NCI-H2171 treated with DMSO at 0.1 percent for 48 hours (cell line): ENCODE data around the gene LINC01488.

Experiments
- DNase-seq: peaks from one replicate; lab custom pipeline; 2025; lab: John Stamatoyannopoulos, UW

The LINC01488 gene

GRCh38 chr11:69463995-69464960 lies 17.2 kb upstream of the LINC01488 start:
- no peak for DNase-seq

GRCh38 chr11:69465236-69466000 lies 16.0 kb upstream of the LINC01488 start:
- DNase-seq, result no peak

DNA sequence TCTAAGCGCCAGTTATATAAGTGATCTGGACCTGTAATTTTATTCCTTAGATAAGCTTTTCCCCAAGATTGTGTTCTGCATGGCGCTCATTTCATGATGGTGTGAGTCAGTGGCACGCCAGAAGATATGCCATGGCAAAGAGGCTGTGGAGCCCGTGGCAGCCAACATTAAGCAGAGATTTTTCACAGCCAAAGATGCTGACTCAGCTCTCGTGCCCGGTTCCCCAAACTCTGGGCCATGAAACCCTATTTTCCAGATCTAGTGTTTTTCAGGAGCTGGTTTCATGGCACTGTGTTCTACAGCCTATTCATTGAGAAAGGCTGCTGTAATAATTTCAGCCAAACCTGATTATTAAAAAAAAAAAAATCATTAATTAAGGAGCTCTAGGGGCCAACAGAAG lies 15.4 kb upstream of the LINC01488 start:
- no peak for DNase-seq

DNA sequence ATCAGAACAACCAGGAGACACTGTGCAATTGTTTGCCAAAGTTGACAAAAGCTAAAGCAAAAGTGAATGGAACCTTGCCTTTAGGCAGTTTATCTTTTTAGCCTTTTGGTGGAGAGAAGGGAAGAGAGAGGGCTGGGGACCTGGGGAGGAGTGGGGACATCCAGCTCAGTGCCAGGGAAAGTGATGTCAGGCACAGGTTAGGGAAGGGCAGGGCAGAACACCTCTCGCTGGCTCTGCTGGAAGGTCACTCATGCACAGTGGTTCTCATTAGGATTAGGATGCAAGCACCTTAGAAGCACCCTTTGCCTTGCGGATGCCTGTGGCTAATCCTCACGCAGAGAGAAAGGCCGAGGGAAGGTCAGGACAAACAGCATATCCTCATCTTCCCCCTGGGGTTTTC lies 14.3 kb upstream of the LINC01488 start:
- no peak for DNase-seq

DNA sequence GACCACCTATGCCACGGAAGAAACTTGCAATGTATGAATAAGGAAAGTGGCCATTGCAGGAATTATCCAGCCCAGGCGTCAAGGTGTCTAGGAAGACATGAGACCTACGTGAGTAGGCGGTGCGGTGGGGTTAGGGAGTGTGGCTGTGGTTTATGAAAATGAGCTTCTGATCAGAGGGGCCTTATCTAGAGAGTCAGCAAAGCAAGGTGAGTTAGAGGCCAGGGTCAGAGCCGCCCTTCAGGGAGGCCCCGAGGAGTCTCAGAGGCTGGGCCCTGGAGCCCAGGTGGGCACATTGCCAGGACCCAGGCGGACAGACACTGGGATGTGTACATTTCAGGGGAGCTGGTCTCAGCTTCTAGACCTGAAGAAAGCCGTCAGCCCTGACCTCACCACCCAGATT lies 13.8 kb upstream of the LINC01488 start:
- DNase-seq, result no peak

- DNase-seq, result no peak
Observed at GRCh38 chr11:69468221-69468620, 13.2 kb upstream of the LINC01488 start.

GRCh38 chr11:69468911-69469885 lies 12.3 kb upstream of the LINC01488 start:
- DNase-seq, result no peak

- DNase-seq, result no peak
Observed at GRCh38 chr11:69470301-69470700, 11.2 kb upstream of the LINC01488 start.

DNA sequence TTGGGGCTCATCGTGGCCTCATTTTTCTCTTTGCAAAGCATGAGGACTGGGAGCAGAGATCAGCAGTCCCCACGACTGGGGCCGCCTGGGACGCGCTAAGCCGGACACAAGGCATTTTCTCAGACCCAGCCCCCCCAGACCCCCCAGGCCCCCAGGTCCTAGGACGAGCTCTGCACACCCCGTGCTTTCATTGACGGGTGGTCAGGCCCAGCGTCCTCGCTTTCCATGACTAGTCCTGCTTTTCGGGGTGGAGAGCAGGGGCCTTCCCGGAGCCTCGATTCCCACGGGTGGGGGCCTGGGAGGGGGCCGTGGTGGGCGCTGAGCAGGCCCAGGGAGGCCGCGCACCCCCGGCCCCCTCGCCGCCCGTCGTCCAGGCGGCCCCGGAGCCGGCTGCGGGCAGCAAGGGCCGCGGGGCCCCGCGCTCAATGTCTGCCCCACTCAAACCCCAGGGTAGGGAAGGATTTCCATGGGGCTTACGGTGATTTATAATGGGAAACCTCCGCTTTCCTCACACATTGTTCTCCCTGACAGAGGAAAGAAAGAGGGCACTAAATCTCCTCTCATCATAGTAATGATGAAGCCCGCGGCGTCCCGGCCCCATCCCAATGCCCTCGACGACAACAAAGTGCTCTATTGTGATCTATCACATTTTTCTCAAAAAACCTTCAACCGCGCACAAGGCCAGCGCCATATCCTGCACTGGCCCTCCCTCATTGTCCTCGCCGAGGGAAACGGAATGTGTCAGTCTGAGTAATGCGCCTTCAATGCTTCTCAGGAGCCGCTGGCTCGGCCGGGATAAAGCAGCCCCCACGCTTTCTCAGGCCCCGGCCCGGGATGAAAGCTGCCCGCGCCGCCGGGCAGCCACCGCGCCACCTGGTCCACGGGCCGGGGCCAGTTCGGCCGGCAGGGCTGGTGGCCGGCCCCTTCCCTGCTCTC lies 10.4 kb upstream of the LINC01488 start:
- no peak for DNase-seq

GRCh38 chr11:69471729-69472540 lies 9.5 kb upstream of the LINC01488 start:
- no peak for DNase-seq

DNA sequence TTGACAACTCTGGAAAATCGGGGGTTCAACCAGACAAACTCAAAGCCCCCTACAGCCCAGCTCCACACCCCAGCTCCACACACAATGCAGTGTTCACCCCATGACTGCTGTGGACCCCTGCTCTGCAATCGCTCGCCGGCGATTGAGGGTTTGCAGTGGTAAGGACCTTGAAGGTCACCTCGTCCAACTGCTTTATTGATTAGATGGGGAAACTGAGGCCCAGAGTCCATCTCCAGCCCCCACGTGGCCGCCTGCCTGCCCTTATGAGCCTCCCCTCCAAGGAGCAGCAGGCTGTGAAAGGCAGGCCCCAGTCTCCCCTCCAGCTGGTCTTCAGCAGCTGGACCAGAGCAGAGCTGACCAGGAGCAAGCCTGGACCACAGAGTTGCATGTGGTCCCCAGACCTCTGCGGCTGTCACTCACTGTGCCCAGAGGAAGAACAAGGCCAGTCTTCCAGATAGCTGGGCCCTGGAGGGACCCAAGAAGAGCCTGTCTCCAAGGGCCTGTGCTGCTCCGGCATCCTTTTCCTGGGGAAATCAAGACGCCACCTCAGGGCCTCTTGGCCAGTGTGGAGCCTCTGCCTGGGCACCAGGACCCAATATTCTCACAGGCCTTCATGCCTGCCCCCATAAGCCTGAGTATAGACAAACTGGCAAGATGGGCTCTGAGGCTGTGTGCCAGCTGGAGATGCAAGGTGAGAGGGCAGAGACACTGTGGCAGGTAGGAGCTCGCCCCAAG lies 8.8 kb upstream of the LINC01488 start:
- DNase-seq, result no peak

DNA sequence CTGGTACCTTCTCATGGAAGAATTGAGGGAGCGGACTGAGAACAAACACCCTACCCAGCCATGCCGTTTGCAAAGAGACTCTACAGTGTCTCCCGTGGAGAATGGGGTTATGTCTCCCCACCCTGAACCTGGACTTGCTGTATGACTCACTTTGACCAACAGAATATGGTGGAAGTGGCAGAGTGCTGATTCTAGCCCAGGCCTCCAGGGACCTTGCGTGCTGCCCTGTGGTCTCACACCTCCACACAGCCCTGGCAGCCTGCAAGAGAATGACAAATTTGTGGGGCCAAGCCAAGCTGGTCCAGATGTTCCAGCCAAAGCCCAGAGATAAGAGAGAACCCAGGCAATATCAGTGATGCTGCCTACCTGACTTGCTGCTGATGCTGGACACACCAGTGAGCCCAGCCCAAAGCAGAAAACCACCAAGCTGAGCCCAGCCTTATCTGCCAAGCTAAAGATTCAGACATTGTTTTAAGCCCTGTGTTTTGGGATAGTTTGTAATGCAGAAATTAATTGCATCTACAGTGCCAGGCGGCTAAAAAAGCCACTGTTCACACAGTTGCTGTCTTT lies 8.1 kb upstream of the LINC01488 start:
- no peak for DNase-seq

GRCh38 chr11:69474736-69475135 lies 6.7 kb upstream of the LINC01488 start:
- DNase-seq, result no peak

DNA sequence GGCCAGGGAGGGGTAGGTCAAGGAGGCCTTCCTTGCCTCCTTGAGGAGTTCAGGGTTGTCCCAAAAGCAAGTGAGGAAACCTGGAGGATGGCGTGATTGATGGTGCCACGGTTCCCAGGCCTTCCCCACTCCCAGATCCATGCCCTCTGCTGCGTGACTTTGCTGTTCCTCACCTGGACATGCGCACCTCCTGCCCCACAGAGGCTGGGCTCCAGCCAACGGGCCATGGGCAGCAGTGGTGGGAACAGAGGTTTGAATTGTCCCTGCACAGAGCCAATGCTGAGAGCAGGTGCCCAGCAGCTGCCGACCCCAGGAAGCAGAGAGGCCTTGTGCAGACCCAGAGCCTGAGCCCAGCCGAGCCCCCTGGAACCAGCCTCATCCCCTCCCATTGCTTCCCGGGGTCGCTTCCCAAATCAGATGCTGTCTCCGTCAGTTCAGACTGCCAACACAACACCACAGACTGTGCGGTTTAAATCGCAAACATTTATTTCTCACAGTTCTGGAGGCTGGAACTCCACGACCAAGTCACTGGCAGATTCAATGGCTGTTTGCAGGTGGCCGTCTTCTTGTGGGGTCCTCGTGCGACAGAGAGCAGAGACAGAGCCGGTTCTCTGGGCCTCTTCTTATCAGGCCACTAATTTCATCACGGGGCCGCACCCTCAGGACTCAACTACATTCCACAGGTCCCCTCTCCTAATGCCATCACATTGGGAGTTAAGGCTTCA lies 6.2 kb upstream of the LINC01488 start:
- DNase-seq, result no peak

- no peak for DNase-seq
Observed at GRCh38 chr11:69475866-69476471, 5.5 kb upstream of the LINC01488 start.

DNA sequence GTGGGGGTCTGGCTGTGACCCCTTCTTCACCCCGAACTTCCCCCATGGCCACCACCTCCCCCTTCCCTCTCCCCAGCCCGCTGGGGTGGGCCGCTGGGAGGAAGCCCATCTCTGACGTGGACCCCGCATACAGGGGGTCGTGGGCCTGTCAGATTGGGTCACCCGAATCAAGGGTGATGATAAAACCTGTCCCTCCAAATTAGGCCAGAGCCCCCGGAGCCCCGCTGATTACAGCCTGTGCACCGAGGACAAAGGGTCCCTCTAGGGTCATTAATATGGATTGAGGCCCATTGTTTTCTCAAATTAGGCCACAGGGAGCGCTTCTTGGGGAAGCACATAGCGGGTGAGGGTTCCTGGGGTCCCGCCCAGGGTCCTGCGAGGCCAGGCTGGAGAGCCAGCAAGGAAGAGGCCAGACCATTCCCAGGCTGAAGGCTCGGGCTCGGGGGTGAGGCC lies 4.9 kb upstream of the LINC01488 start:
- DNase-seq, result no peak

- DNase-seq, result no peak
Observed at GRCh38 chr11:69477086-69477485, 4.4 kb upstream of the LINC01488 start.
